A549 (cell line): ENCODE measurements around the gene LDLRAD3.

Source experiments
- CTCF ChIP-seq: fragments of >200 bp; sonication (Bioruptor Twin); formaldehyde crosslinking; IDR thresholded peaks from 3 replicates; pipeline ENCODE4 v1.5.1; 2016
- MYC ChIP-seq: IDR thresholded peaks from 2 replicates; pipeline ENCODE4 v1.6.1; 2012; ENCODE audit warnings: mild to moderate bottlenecking, inconsistent platforms, low read length, improper control_type of control experiment, borderline replicate concordance
- TF ChIP-seq, protein P1 (sequence below): fragments of 200-600 bp; sonication (generic); IDR thresholded peaks from 2 replicates; pipeline ENCODE4 v1.6.1; 2016; ENCODE audit warnings: antibody characterized with exemption, mild to moderate bottlenecking, moderate library complexity

DNA sequence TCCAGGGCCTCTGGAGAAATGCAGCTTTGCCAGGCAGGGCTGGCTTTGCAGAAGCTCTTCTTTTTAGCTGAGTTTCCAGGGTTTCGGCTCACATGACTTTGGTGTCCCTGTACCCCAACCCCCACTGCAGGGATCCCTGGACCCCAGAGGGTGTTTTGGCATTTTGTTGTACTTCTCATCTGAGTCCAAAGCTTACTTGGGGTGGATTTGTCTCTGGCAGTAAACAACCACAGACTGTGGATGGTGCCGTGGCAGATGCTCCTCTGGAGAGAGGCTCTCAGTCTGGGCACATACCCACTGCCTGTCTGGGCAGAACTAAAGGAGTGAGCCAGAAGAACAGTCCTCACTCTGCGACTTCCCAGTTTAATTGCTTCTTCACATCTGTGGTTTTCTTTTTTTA, 295.8 kb downstream of the LDLRAD3 start:
- TF ChIP-seq, protein P1, sequence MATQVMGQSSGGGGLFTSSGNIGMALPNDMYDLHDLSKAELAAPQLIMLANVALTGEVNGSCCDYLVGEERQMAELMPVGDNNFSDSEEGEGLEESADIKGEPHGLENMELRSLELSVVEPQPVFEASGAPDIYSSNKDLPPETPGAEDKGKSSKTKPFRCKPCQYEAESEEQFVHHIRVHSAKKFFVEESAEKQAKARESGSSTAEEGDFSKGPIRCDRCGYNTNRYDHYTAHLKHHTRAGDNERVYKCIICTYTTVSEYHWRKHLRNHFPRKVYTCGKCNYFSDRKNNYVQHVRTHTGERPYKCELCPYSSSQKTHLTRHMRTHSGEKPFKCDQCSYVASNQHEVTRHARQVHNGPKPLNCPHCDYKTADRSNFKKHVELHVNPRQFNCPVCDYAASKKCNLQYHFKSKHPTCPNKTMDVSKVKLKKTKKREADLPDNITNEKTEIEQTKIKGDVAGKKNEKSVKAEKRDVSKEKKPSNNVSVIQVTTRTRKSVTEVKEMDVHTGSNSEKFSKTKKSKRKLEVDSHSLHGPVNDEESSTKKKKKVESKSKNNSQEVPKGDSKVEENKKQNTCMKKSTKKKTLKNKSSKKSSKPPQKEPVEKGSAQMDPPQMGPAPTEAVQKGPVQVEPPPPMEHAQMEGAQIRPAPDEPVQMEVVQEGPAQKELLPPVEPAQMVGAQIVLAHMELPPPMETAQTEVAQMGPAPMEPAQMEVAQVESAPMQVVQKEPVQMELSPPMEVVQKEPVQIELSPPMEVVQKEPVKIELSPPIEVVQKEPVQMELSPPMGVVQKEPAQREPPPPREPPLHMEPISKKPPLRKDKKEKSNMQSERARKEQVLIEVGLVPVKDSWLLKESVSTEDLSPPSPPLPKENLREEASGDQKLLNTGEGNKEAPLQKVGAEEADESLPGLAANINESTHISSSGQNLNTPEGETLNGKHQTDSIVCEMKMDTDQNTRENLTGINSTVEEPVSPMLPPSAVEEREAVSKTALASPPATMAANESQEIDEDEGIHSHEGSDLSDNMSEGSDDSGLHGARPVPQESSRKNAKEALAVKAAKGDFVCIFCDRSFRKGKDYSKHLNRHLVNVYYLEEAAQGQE = no peak
- TF ChIP-seq CTCF = no peak
- no peak for TF ChIP-seq MYC
